H9 (cell line): ENCODE measurements around the gene BOLA3. TPM values are rescaled to one million over a fixed set of nuclear protein-coding genes. Genes with fewer than 3 reads are reported as not detected.

Experiments
- DNase-seq: peaks from one replicate; pipeline ENCODE4 v3.0.0-alpha.2; 2017
- H2AFZ ChIP-seq: one replicate; pipeline ENCODE4 v1.6.1; 2013; ENCODE audit warnings: mild to moderate bottlenecking, low read length, control low read depth, moderate library complexity
- H2AK5ac ChIP-seq: 2 replicates; pipeline ENCODE4 v1.6.1; 2013; ENCODE audit warnings: low read length, control low read depth, mixed read lengths; ENCODE audit not compliant: insufficient read length
- H2BK120ac ChIP-seq: one replicate; pipeline ENCODE4 v1.6.1; 2013; ENCODE audit warnings: low read depth, mild to moderate bottlenecking, low read length, control low read depth, inconsistent platforms; ENCODE audit not compliant: poor library complexity, severe bottlenecking
- H2BK12ac ChIP-seq: 2 replicates; pipeline ENCODE4 v1.6.1; 2013; ENCODE audit warnings: low read length, control low read depth, mixed read lengths, low read depth; ENCODE audit not compliant: insufficient read length
- H2BK15ac ChIP-seq: 2 replicates; pipeline ENCODE4 v1.6.1; 2013; ENCODE audit warnings: low read depth, low read length, control low read depth
- H2BK20ac ChIP-seq: one replicate; pipeline ENCODE4 v1.6.1; 2013; ENCODE audit warnings: low read depth, mild to moderate bottlenecking, low read length, control low read depth, inconsistent platforms; ENCODE audit not compliant: poor library complexity, severe bottlenecking
- H2BK5ac ChIP-seq: 2 replicates; pipeline ENCODE4 v1.6.1; 2013; ENCODE audit warnings: low read length, control low read depth, mixed read lengths; ENCODE audit not compliant: insufficient read length
- H3K14ac ChIP-seq: 2 replicates; pipeline ENCODE4 v1.6.1; 2013; ENCODE audit warnings: low read length, control low read depth; ENCODE audit not compliant: insufficient read depth
- H3K18ac ChIP-seq: 2 replicates; pipeline ENCODE4 v1.6.1; 2013; ENCODE audit warnings: low read depth, mild to moderate bottlenecking, mixed read lengths, low read length, control low read depth; ENCODE audit not compliant: insufficient read length
- H3K23ac ChIP-seq: 2 replicates; pipeline ENCODE4 v1.6.1; 2013; ENCODE audit warnings: low read length, control low read depth, mixed read lengths, low read depth; ENCODE audit not compliant: insufficient read length
- H3K23me2 ChIP-seq: 2 replicates; pipeline ENCODE4 v1.6.1; 2013; ENCODE audit warnings: low read depth, mild to moderate bottlenecking, mixed read lengths, low read length, control low read depth; ENCODE audit not compliant: insufficient read length, poor library complexity, severe bottlenecking
- H3K27ac ChIP-seq: 2 replicates; pipeline ENCODE4 v1.5.1; 2013; ENCODE audit warnings: low read length, control low read depth, mixed read lengths, low read depth; ENCODE audit not compliant: insufficient read length
- H3K27me3 ChIP-seq: 2 replicates; pipeline ENCODE4 v1.6.1; 2013; ENCODE audit warnings: low read length, control low read depth, inconsistent platforms; ENCODE audit not compliant: insufficient read depth
- H3K4ac ChIP-seq: 2 replicates; pipeline ENCODE4 v1.6.1; 2013; ENCODE audit warnings: low read depth, mild to moderate bottlenecking, control low read depth, inconsistent platforms, low read length, moderate library complexity
- H3K4me1 ChIP-seq: 2 replicates; pipeline ENCODE4 v1.6.1; 2013; ENCODE audit warnings: low read length, control low read depth, inconsistent platforms; ENCODE audit not compliant: insufficient read depth
- H3K4me2 ChIP-seq: 2 replicates; pipeline ENCODE4 v1.6.1; 2013; ENCODE audit warnings: low read length, control low read depth, mixed read lengths; ENCODE audit not compliant: insufficient read length, insufficient read depth
- H3K56ac ChIP-seq: 2 replicates; pipeline ENCODE4 v1.6.1; 2013; ENCODE audit warnings: low read depth, mild to moderate bottlenecking, mixed read lengths, low read length, control low read depth; ENCODE audit not compliant: insufficient read length
- H3K79me1 ChIP-seq: 2 replicates; pipeline ENCODE4 v1.6.1; 2013; ENCODE audit warnings: low read depth, mild to moderate bottlenecking, moderate library complexity, low read length, control low read depth, inconsistent platforms; ENCODE audit not compliant: insufficient read depth, poor library complexity, severe bottlenecking
- H3K79me2 ChIP-seq: 2 replicates; pipeline ENCODE4 v1.6.1; 2013; ENCODE audit warnings: low read length, control low read depth, inconsistent platforms; ENCODE audit not compliant: insufficient read depth
- H3K9ac ChIP-seq: 2 replicates; pipeline ENCODE4 v1.6.1; 2013; ENCODE audit warnings: low read length, control low read depth, mixed read lengths; ENCODE audit not compliant: insufficient read length; ENCODE audit errors: extremely low read depth
- H3K9me3 ChIP-seq: one replicate; pipeline ENCODE4 v1.6.1; 2013; ENCODE audit warnings: low read depth, low read length, inconsistent platforms; ENCODE audit not compliant: control insufficient read depth
- H3T11ph ChIP-seq: one replicate; pipeline ENCODE4 v1.6.1; 2013; ENCODE audit warnings: mild to moderate bottlenecking, low read length, control low read depth, inconsistent platforms
- H4K20me1 ChIP-seq: one replicate; pipeline ENCODE4 v1.6.1; 2013; ENCODE audit not compliant: control insufficient read depth, insufficient read length, insufficient read depth
- H4K5ac ChIP-seq: 2 replicates; pipeline ENCODE4 v1.6.1; 2013; ENCODE audit warnings: low read depth, mild to moderate bottlenecking, mixed read lengths, low read length, control low read depth; ENCODE audit not compliant: insufficient read length
- H4K8ac ChIP-seq: replicated peaks from 2 replicates; pipeline ENCODE4 v1.6.1; 2013; ENCODE audit warnings: low read length, control low read depth, mixed read lengths, low read depth; ENCODE audit not compliant: insufficient read length
- H4K91ac ChIP-seq: 2 replicates; pipeline ENCODE4 v1.6.1; 2013; ENCODE audit warnings: low read depth, mild to moderate bottlenecking, moderate library complexity, mixed read lengths, low read length, control low read depth; ENCODE audit not compliant: insufficient read length
- H3K27ac Mint-ChIP-seq, 3 experiments: 2 replicates in 2 of 3; 3 replicates in 1 of 3; pipeline ENCODE4 v1.8.0; 2020 to 2021; ENCODE audit warnings: mixed read lengths in 3 of 3, mild to moderate bottlenecking in 1 of 3, moderate library complexity in 1 of 3
- H3K27me3 Mint-ChIP-seq: 2 replicates; pipeline ENCODE4 v1.8.0; 2021; ENCODE audit warnings: low read depth, mild to moderate bottlenecking, moderate library complexity, mixed read lengths
- H3K36me3 Mint-ChIP-seq, 3 experiments: 2 replicates in 2 of 3; 3 replicates in 1 of 3; pipeline ENCODE4 v1.8.0; 2020 to 2021; ENCODE audit warnings: low read depth in 3 of 3, mixed read lengths in 3 of 3; ENCODE audit not compliant: insufficient read depth in 1 of 3
- H3K4me1 Mint-ChIP-seq, 2 experiments: 2 replicates each; pipeline ENCODE4 v1.8.0; 2020; ENCODE audit warnings: mixed read lengths in 2 of 2
- H3K4me3 Mint-ChIP-seq, 2 experiments: 2 replicates in 1 of 2; 3 replicates in 1 of 2; pipeline ENCODE4 v1.8.0; 2020 to 2021; ENCODE audit warnings: mild to moderate bottlenecking in 2 of 2, mixed read lengths in 2 of 2, moderate library complexity in 1 of 2
- H3K9me3 Mint-ChIP-seq, 2 experiments: 2 replicates in 1 of 2; 3 replicates in 1 of 2; pipeline ENCODE4 v1.8.0; 2020; ENCODE audit warnings: mild to moderate bottlenecking in 2 of 2, mixed read lengths in 2 of 2, moderate library complexity in 1 of 2
- WGBS: extraction: QIAGEN DNeasy Blood & Tissue Kit; methylation state at CpG from one replicate; pipeline ENCODE4 v1.1.7; 2013; ENCODE audit warnings: missing lambda C conversion rate, low lambda C conversion rate, mixed read lengths; ENCODE audit not compliant: insufficient read length; ENCODE audit errors: extremely low coverage; 5-methylcytosine and 5-hydroxymethylcytosine counted together
- total RNA-seq: library from RNA; stranded (reverse); gene quantifications from 2 replicates; pipeline ENCODE4 v1.2.1, GENCODE V29; 2021
- TF ChIP-seq, protein P1 (sequence below): fragments of 200-600 bp; sonication (generic); conservative IDR thresholded peaks from 3 replicates; pipeline ENCODE4 v1.8.0; 2021; ENCODE audit warnings: antibody characterized with exemption, mild to moderate bottlenecking

Gene BOLA3
- total RNA-seq, 1 experiment from 2014 or later: 45.0 TPM

GRCh38 chr2:74092275-74092674 lies 55.4 kb downstream of the BOLA3 start:
- no peak overlapping the region for H4K8ac ChIP-seq
- no peak overlapping the region for H2BK5ac ChIP-seq
- no peak overlapping the region for H2BK20ac ChIP-seq
- DNase-seq: peak; percentile 12
- no peak overlapping the region for H3K4me2 ChIP-seq
- no peak overlapping the region for H3T11ph ChIP-seq
- H2BK15ac ChIP-seq: no peak overlapping the region
- H3K4ac ChIP-seq: no peak overlapping the region
- H4K20me1 ChIP-seq: no peaks in the 10 kb centered on the region
- H3K4me1 ChIP-seq: no peaks in the 10 kb centered on the region
- H3K9ac ChIP-seq: no peak overlapping the region
- H3K36me3 Mint-ChIP-seq: peaks cover 9 to 55% (median 54%) of the 10 kb centered on the region in 3 experiments; a peak in 6 of 7 replicates
- no peak overlapping the region for H4K91ac ChIP-seq
- H3K27me3 Mint-ChIP-seq: no peaks in the 10 kb centered on the region
- H3K4me3 Mint-ChIP-seq: no peak overlapping the region
- TF ChIP-seq, protein P1, sequence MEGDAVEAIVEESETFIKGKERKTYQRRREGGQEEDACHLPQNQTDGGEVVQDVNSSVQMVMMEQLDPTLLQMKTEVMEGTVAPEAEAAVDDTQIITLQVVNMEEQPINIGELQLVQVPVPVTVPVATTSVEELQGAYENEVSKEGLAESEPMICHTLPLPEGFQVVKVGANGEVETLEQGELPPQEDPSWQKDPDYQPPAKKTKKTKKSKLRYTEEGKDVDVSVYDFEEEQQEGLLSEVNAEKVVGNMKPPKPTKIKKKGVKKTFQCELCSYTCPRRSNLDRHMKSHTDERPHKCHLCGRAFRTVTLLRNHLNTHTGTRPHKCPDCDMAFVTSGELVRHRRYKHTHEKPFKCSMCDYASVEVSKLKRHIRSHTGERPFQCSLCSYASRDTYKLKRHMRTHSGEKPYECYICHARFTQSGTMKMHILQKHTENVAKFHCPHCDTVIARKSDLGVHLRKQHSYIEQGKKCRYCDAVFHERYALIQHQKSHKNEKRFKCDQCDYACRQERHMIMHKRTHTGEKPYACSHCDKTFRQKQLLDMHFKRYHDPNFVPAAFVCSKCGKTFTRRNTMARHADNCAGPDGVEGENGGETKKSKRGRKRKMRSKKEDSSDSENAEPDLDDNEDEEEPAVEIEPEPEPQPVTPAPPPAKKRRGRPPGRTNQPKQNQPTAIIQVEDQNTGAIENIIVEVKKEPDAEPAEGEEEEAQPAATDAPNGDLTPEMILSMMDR: no peak
- H3K23ac ChIP-seq: no peak overlapping the region
- no peaks in the 10 kb centered on the region for H3K27me3 ChIP-seq
- no peak overlapping the region for H3K56ac ChIP-seq
- H4K5ac ChIP-seq: no peak overlapping the region
- no peak overlapping the region for H2BK120ac ChIP-seq
- H3K79me1 ChIP-seq: no peaks in the 10 kb centered on the region
- H3K9me3 Mint-ChIP-seq: no peaks in the 10 kb centered on the region; a peak in 1 of 5 replicates
- H3K4me1 Mint-ChIP-seq: peaks cover 7 to 13% of the 10 kb centered on the region in 2 experiments
- no peak overlapping the region for H3K18ac ChIP-seq
- H3K23me2 ChIP-seq: no peaks in the 10 kb centered on the region
- no peaks in the 10 kb centered on the region for H3K9me3 ChIP-seq
- no peak overlapping the region for H2BK12ac ChIP-seq
- H3K27ac Mint-ChIP-seq: no peak overlapping the region
- no peak overlapping the region for H2AFZ ChIP-seq
- no CpG with 5 or more reads among the region's 7 CpGs for whole genome bisulfite sequencing
- H3K27ac ChIP-seq: no peak overlapping the region
- H3K79me2 ChIP-seq: no peaks in the 10 kb centered on the region
- H3K14ac ChIP-seq: no peak overlapping the region
- no peak overlapping the region for H2AK5ac ChIP-seq
